GM23338 (cell line): ENCODE data around the gene PDX1. TPM values are rescaled to one million over a fixed set of nuclear protein-coding genes. Genes with fewer than 3 reads are reported as not detected.

Experiments
- ATAC-seq: fragments of 200-7000 bp; cut with Tn5 transposase; 3 replicates; pipeline ENCODE4 v1.9.1; 2020
- DNase-seq: peaks from one replicate; pipeline ENCODE4 v3.0.0-alpha.2; 2015; ENCODE audit warnings: low spot score
- H2AFZ ChIP-seq: fragments of 200-600 bp; sonication (generic); 2 replicates; pipeline ENCODE4 v1.8.0; 2016; ENCODE audit warnings: antibody characterized with exemption, mild to moderate bottlenecking, moderate library complexity
- H3F3A ChIP-seq: fragments of 200-600 bp; sonication (generic); replicated peaks from 2 replicates; pipeline ENCODE4 v1.8.0; 2017; ENCODE audit warnings: antibody characterized with exemption, mixed run types, low read depth
- H3K27ac ChIP-seq: fragments of 200-600 bp; sonication (generic); 2 replicates; pipeline ENCODE4 v1.6.1; 2016; ENCODE audit warnings: low read depth
- H3K27me3 ChIP-seq: fragments of 200-600 bp; sonication (generic); 2 replicates; pipeline ENCODE4 v1.8.0; 2016; ENCODE audit warnings: mild to moderate bottlenecking, mixed run types, moderate library complexity; ENCODE audit not compliant: insufficient read depth
- H3K36me3 ChIP-seq: fragments of 200-600 bp; sonication (generic); 2 replicates; pipeline ENCODE4 v1.8.0; 2016; ENCODE audit warnings: mild to moderate bottlenecking; ENCODE audit not compliant: insufficient read depth
- H3K4me1 ChIP-seq: fragments of 200-600 bp; sonication (generic); 2 replicates; pipeline ENCODE4 v1.8.0; 2016; ENCODE audit warnings: mild to moderate bottlenecking, moderate library complexity; ENCODE audit not compliant: insufficient read depth
- H3K4me2 ChIP-seq: fragments of 200-600 bp; sonication (generic); 2 replicates; pipeline ENCODE4 v1.7.1; 2017; ENCODE audit warnings: mixed run types
- H3K4me3 ChIP-seq: fragments of 200-600 bp; sonication (generic); 2 replicates; pipeline ENCODE4 v1.6.1; 2016; ENCODE audit warnings: mixed run types
- H3K79me2 ChIP-seq: fragments of 200-600 bp; sonication (generic); replicated peaks from 2 replicates; pipeline ENCODE4 v1.8.0; 2017; ENCODE audit warnings: mild to moderate bottlenecking; ENCODE audit not compliant: insufficient read depth
- H3K9me2 ChIP-seq: fragments of 200-600 bp; sonication (generic); 2 replicates; pipeline ENCODE4 v1.8.0; 2017; ENCODE audit not compliant: insufficient read depth
- H4K20me1 ChIP-seq: fragments of 200-600 bp; sonication (generic); replicated peaks from 2 replicates; pipeline ENCODE4 v1.8.0; 2017; ENCODE audit warnings: mild to moderate bottlenecking; ENCODE audit not compliant: insufficient read depth
- H3K27ac Mint-ChIP-seq: 2 replicates; pipeline ENCODE4 v1.8.0; 2020; ENCODE audit warnings: inconsistent platforms, mild to moderate bottlenecking, moderate library complexity, mixed read lengths
- H3K27me3 Mint-ChIP-seq: 3 replicates; pipeline ENCODE4 v1.8.0; 2022; ENCODE audit warnings: low read depth, mild to moderate bottlenecking, moderate library complexity, mixed read lengths, inconsistent platforms; ENCODE audit not compliant: insufficient read depth, poor library complexity
- H3K36me3 Mint-ChIP-seq: 3 replicates; pipeline ENCODE4 v1.8.0; 2021; ENCODE audit warnings: low read depth, mild to moderate bottlenecking, inconsistent platforms, moderate library complexity, mixed read lengths
- H3K4me1 Mint-ChIP-seq: 3 replicates; pipeline ENCODE4 v1.8.0; 2020; ENCODE audit warnings: mild to moderate bottlenecking, inconsistent platforms, mixed read lengths
- H3K4me3 Mint-ChIP-seq: 3 replicates; pipeline ENCODE4 v1.8.0; 2021; ENCODE audit warnings: moderate library complexity, mild to moderate bottlenecking, inconsistent platforms, mixed read lengths
- H3K9me3 Mint-ChIP-seq: 3 replicates; pipeline ENCODE4 v1.8.0; 2020; ENCODE audit warnings: moderate library complexity, mild to moderate bottlenecking, inconsistent platforms, mixed read lengths
- CTCF ChIP-seq, 2 experiments: fragments of 200-600 bp in 1 of 2; sonication (generic) in 1 of 2; conservative IDR thresholded peaks; 2 replicates each; pipeline versions ENCODE4 v1.5.1 to v1.6.1; 2016 to 2017; ENCODE audit warnings: antibody characterized with exemption in 2 of 2, low read depth in 2 of 2, mild to moderate bottlenecking in 2 of 2, moderate library complexity in 1 of 2
- EZH2 ChIP-seq: fragments of 200-600 bp; sonication (generic); IDR thresholded peaks from one replicate; pipeline ENCODE4 v1.8.0; 2017; ENCODE audit warnings: antibody characterized with exemption, mild to moderate bottlenecking, low read depth; ENCODE audit not compliant: unreplicated experiment
- EZH2phosphoT487 ChIP-seq: fragments of 200-600 bp; sonication (generic); IDR thresholded peaks from one replicate; pipeline ENCODE4 v1.8.1; 2018; ENCODE audit warnings: antibody characterized with exemption; ENCODE audit not compliant: unreplicated experiment
- POLR2AphosphoS5 ChIP-seq: IDR thresholded peaks from 2 replicates; pipeline ENCODE4 v1.6.1; 2016; ENCODE audit warnings: antibody characterized with exemption, low read depth
- STAT1 ChIP-seq: IDR thresholded peaks from one replicate; pipeline ENCODE4 v1.6.1; 2016; ENCODE audit warnings: antibody characterized with exemption; ENCODE audit not compliant: unreplicated experiment
- ZNF114 ChIP-seq: fragments of 250-450 bp; sonication (Bioruptor Pico); IDR thresholded peaks from 2 replicates; pipeline ENCODE4 v1.5.0; 2020; ENCODE audit warnings: mild to moderate bottlenecking, moderate library complexity
- ZNF331 ChIP-seq: fragments of 250-450 bp; sonication (Bioruptor Pico); IDR thresholded peaks from 2 replicates; pipeline ENCODE4 v1.5.0; 2020; ENCODE audit warnings: low read depth, mild to moderate bottlenecking, moderate library complexity
- ZNF462 ChIP-seq: fragments of 250-450 bp; sonication (Bioruptor Pico); IDR thresholded peaks from 2 replicates; pipeline ENCODE4 v1.5.0; 2020; ENCODE audit warnings: mild to moderate bottlenecking, moderate library complexity
- polyA plus RNA-seq: library from polyadenylated mRNA; unstranded; fragments of >200 nt; fragmentation: Nextera tagmentation; extraction: Ambion mirVana; gene quantifications from 2 replicates; pipeline ENCODE4 v1.2.1, GENCODE V29; 2016
- total RNA-seq: library from RNA; depleted of rRNA; stranded (reverse); fragments of >200 nt; shearing (Covaris generic); gene quantifications from 2 replicates; pipeline ENCODE4 v1.2.3, GENCODE V29; 2014
- TF ChIP-seq, protein P1 (sequence below): IDR thresholded peaks from 2 replicates; pipeline ENCODE4 v1.6.1; 2016; ENCODE audit warnings: antibody characterized with exemption

PDX1 gene
- total and polyA plus RNA-seq, 2 experiments from 2014 or later: not detected

- TF ChIP-seq ZNF462: no peak
- no peak for TF ChIP-seq CTCF (conservative IDR thresholded peaks at IDR 0.05; ENCODE audit: low read depth in 2 of 2)
Observed at GRCh38 chr13:27907121-27907787, 12.5 kb upstream of the PDX1 start (continued).

DNA sequence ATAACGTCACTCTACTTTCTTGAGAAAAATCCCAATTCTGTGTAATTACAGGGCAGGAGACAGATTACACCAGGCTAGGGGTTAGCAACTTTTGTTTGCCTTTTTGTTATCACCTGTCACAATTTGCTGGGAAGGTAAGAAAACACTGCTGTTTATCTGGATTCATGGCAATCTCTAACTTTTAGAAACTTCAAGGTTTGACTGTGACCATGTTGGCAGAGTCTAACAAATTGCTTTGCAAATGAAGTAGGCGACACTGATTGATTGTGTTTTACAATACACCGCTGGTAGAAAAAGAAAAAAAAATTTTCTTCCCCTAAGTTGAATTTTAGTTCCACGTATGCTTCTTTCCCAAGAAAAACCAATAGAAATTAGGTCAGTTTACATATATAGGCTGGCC lies 10.4 kb upstream of the PDX1 start:
- H3K4me2 ChIP-seq: no peak overlapping the region
- peaks cover 68% of the 10 kb centered on the region for H3K27me3 ChIP-seq
- no peaks in the 10 kb centered on the region for H3K9me2 ChIP-seq
- Mint-ChIP-seq H3K9me3 (no peaks in the 10 kb centered on the region), H3K4me1 (no peaks in the 10 kb centered on the region), H3K36me3 (no peaks in the 10 kb centered on the region), H3K27ac (no peak overlapping the region), H3K4me3 (no peak overlapping the region), H3K27me3 (peaks cover 8% of the 10 kb centered on the region)
- H3K4me1 ChIP-seq: no peaks in the 10 kb centered on the region
- no peaks in the 10 kb centered on the region for H3K36me3 ChIP-seq
- no peaks in the 10 kb centered on the region for H3F3A ChIP-seq
- no peak for DNase-seq
- H4K20me1 ChIP-seq: no peaks in the 10 kb centered on the region; the same call in 1 of the 2 replicates
- H3K79me2 ChIP-seq: no peaks in the 10 kb centered on the region
- H3K4me3 ChIP-seq: no peak overlapping the region
- ATAC-seq: no peak
- no peak overlapping the region for H3K27ac ChIP-seq
- H2AFZ ChIP-seq: no peak overlapping the region
- TF ChIP-seq ZNF331 (CRISPR knock-in tag): no peak
- no peak for TF ChIP-seq POLR2AphosphoS5
- no peak for TF ChIP-seq EZH2
- TF ChIP-seq ZNF114: no peak
- TF ChIP-seq CTCF (conservative IDR thresholded peaks at IDR 0.05; ENCODE audit: low read depth in 2 of 2): no peak
- TF ChIP-seq EZH2phosphoT487: no peak
- TF ChIP-seq, protein P1, sequence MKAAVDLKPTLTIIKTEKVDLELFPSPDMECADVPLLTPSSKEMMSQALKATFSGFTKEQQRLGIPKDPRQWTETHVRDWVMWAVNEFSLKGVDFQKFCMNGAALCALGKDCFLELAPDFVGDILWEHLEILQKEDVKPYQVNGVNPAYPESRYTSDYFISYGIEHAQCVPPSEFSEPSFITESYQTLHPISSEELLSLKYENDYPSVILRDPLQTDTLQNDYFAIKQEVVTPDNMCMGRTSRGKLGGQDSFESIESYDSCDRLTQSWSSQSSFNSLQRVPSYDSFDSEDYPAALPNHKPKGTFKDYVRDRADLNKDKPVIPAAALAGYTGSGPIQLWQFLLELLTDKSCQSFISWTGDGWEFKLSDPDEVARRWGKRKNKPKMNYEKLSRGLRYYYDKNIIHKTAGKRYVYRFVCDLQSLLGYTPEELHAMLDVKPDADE: no peak
- TF ChIP-seq STAT1: no peak
